SU-DHL-6 (cell line): ENCODE results near the gene RASA2.

ENCODE experiments used
- EZH2phosphoT487 ChIP-seq: fragments of 200-600 bp; sonication (generic), shearing (Covaris generic); conservative IDR thresholded peaks from 2 replicates; pipeline ENCODE4 v1.6.1; 2018; ENCODE audit warnings: mild to moderate bottlenecking, antibody characterized with exemption, low read length, moderate library complexity, mixed read lengths
- TF ChIP-seq, protein P1 (sequence below): fragments of 200-600 bp; sonication (generic); IDR thresholded peaks from one replicate; pipeline ENCODE4 v1.5.1; 2017; ENCODE audit warnings: antibody characterized with exemption, mild to moderate bottlenecking, low read length, moderate library complexity; ENCODE audit not compliant: insufficient read depth, poor library complexity, severe bottlenecking

DNA sequence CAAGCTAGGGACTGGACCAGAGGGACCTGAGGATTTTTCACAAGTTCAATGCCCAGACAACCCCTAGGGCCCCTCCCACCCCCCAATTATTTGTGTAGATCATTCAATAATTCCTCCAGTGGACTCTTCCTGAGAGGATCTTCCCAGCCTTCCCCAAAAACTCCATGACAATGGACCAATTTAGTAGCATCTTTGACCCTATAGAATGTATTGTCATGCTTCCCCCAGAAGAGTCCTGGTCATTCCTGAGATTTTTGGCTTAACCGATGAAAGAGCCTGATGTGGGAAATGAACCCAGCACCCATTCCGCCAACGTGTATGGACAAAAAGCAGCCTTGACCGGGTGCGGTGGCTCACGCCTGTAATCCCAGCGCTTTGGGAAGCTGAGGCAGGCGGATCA lies 132.1 kb downstream of the RASA2 start:
- TF ChIP-seq, protein P1, sequence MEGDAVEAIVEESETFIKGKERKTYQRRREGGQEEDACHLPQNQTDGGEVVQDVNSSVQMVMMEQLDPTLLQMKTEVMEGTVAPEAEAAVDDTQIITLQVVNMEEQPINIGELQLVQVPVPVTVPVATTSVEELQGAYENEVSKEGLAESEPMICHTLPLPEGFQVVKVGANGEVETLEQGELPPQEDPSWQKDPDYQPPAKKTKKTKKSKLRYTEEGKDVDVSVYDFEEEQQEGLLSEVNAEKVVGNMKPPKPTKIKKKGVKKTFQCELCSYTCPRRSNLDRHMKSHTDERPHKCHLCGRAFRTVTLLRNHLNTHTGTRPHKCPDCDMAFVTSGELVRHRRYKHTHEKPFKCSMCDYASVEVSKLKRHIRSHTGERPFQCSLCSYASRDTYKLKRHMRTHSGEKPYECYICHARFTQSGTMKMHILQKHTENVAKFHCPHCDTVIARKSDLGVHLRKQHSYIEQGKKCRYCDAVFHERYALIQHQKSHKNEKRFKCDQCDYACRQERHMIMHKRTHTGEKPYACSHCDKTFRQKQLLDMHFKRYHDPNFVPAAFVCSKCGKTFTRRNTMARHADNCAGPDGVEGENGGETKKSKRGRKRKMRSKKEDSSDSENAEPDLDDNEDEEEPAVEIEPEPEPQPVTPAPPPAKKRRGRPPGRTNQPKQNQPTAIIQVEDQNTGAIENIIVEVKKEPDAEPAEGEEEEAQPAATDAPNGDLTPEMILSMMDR, result no peak
- no peak for TF ChIP-seq EZH2phosphoT487
